ENCODE measurements around the gene EID3. TPM values are rescaled to one million over a fixed set of nuclear protein-coding genes. Genes with fewer than 3 reads are reported as not detected.

The EID3 gene
- total RNA-seq, 1 donor from 2014 or later, result 9.1 TPM

- Histone ChIP-seq H3K9me3 (no peaks in the 10 kb centered on the region), H3K4me1 (no peaks in the 10 kb centered on the region), H3K27me3 (no peaks in the 10 kb centered on the region), H3K4me3 (no peak overlapping the region), H3K36me3 (peaks cover 0 to 9% of the 10 kb centered on the region in 2 donors), H3K27ac (no peak overlapping the region)
- intact Hi-C loops (cut with DNase I), result no loop called here
- DNase-seq (ENCODE audit: extremely low spot score in 2 of 2), result peak; percentile 7 to 27
- TF ChIP-seq POLR2A (IDR thresholded peaks at IDR 0.05), result no peak
- no peak for TF ChIP-seq CTCF (IDR thresholded peaks at IDR 0.05)
- no peak for TF ChIP-seq POLR2AphosphoS5 (IDR thresholded peaks at IDR 0.05; ENCODE audit: insufficient read depth in 1 of 2, low read depth in 1 of 2)
Observed at GRCh38 chr12:104354167-104354867, 50.8 kb downstream of the EID3 start.

Other genes starting within 250 kb of the EID3 start
- 28.7 TPM for gene HCFC2, start 239.2 kb upstream of the EID3 start, total RNA-seq
- gene NFYB, start 165.5 kb upstream of the EID3 start, total RNA-seq, result 32.9 TPM
- 144 TPM for gene TXNRD1, start 88.0 kb upstream of the EID3 start, total RNA-seq
- gene CHST11, start 153.2 kb downstream of the EID3 start, total RNA-seq, result 40.0 TPM